Embryonic facial prominence (tissue), 1 donor: Measurements from ENCODE around the gene MCRS1.
"Not testable (repeated sequence)": the region's sequence is repeated elsewhere in the genome, so short reads cannot be mapped to it uniquely, and the experiment has no call there.

Source experiments
- DNase-seq: peaks from one replicate; pipeline ENCODE4 v3.0.0-alpha.2; 2016; ENCODE audit errors: extremely low spot score

Gene MCRS1

GRCh38 chr12:49541140-49541861 is 26.6 kb downstream of the MCRS1 start:
- DNase-seq, result no peak

- DNase-seq, result no peak
Measured at GRCh38 chr12:49540229-49541139, 27.5 kb downstream of the MCRS1 start.

- no peak for DNase-seq
Measured at GRCh38 chr12:49539406-49540228, 28.3 kb downstream of the MCRS1 start.

- DNase-seq, result no peak
Measured at GRCh38 chr12:49538510-49539403, 29.2 kb downstream of the MCRS1 start, which contains the start of gene KCNH3. TSS of gene KCNH3 (plus strand) at chr12:49539030. CDS start at chr12:49539417, 387 bp downstream.

GRCh38 chr12:49537752-49538509 is 30.0 kb downstream of the MCRS1 start:
- no peak for DNase-seq

- no peak for DNase-seq
Measured at GRCh38 chr12:49537231-49537751, 30.7 kb downstream of the MCRS1 start.

GRCh38 chr12:49536526-49537071 is 31.3 kb downstream of the MCRS1 start:
- DNase-seq, result no peak

GRCh38 chr12:49535921-49536525 is 31.9 kb downstream of the MCRS1 start:
- no peak for DNase-seq

GRCh38 chr12:49534731-49535278 is 33.1 kb downstream of the MCRS1 start:
- DNase-seq, result no peak

GRCh38 chr12:49534122-49534521 is 33.8 kb downstream of the MCRS1 start:
- DNase-seq, result not testable (repeated sequence)

- no peak for DNase-seq
Measured at GRCh38 chr12:49533331-49533730, 34.6 kb downstream of the MCRS1 start.

GRCh38 chr12:49531745-49532144 is 36.2 kb downstream of the MCRS1 start:
- no peak for DNase-seq

GRCh38 chr12:49529414-49529813 is 38.5 kb downstream of the MCRS1 start:
- DNase-seq, result no peak

GRCh38 chr12:49527361-49528130 is 40.4 kb downstream of the MCRS1 start:
- DNase-seq, result no peak

- no peak for DNase-seq
Measured at GRCh38 chr12:49525942-49526341, 42.0 kb downstream of the MCRS1 start.

GRCh38 chr12:49524660-49525324 is 43.1 kb downstream of the MCRS1 start:
- no peak for DNase-seq

- no peak for DNase-seq
Measured at GRCh38 chr12:49521389-49521788, 46.6 kb downstream of the MCRS1 start.

GRCh38 chr12:49519574-49519936 is 48.4 kb downstream of the MCRS1 start:
- no peak for DNase-seq
